GM12864 (cell line): ENCODE measurements around the gene ERRFI1.

Experiments
- DNase-seq: peaks from one replicate; pipeline ENCODE4 v3.0.0-alpha.2; 2011; ENCODE audit warnings: low read depth
- H3K4me3 ChIP-seq: 2 replicates; pipeline ENCODE4 v1.5.1; 2011; ENCODE audit warnings: mild to moderate bottlenecking, low read depth, low read length, control low read depth
- TF ChIP-seq, protein P1 (sequence below): IDR thresholded peaks from 2 replicates; pipeline ENCODE4 v1.5.1; 2011; ENCODE audit warnings: low read depth, mild to moderate bottlenecking, moderate library complexity, low read length, control low read depth, inconsistent platforms; ENCODE audit errors: missing control alignments

ERRFI1 gene

DNA sequence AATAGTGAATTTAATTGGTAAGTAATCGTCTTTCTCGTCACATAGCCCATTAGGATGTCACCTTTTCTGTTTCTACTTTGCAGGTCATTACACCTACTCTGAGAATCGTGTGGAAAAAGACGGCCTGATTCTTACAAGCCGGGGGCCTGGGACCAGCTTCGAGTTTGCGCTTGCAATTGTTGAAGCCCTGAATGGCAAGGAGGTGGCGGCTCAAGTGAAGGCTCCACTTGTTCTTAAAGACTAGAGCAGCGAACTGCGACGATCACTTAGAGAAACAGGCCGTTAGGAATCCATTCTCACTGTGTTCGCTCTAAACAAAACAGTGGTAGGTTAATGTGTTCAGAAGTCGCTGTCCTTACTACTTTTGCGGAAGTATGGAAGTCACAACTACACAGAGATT, 41.3 kb downstream of the ERRFI1 start:
- TF ChIP-seq, protein P1, sequence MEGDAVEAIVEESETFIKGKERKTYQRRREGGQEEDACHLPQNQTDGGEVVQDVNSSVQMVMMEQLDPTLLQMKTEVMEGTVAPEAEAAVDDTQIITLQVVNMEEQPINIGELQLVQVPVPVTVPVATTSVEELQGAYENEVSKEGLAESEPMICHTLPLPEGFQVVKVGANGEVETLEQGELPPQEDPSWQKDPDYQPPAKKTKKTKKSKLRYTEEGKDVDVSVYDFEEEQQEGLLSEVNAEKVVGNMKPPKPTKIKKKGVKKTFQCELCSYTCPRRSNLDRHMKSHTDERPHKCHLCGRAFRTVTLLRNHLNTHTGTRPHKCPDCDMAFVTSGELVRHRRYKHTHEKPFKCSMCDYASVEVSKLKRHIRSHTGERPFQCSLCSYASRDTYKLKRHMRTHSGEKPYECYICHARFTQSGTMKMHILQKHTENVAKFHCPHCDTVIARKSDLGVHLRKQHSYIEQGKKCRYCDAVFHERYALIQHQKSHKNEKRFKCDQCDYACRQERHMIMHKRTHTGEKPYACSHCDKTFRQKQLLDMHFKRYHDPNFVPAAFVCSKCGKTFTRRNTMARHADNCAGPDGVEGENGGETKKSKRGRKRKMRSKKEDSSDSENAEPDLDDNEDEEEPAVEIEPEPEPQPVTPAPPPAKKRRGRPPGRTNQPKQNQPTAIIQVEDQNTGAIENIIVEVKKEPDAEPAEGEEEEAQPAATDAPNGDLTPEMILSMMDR = no peak
- DNase-seq = no peak
- H3K4me3 ChIP-seq = no peak overlapping the region

GRCh38 chr1:7983086-7983778, 42.9 kb downstream of the ERRFI1 start:
- DNase-seq = no peak
- TF ChIP-seq, protein P1 = no peak
- no peak overlapping the region for H3K4me3 ChIP-seq

GRCh38 chr1:7980984-7981383, 45.1 kb downstream of the ERRFI1 start:
- TF ChIP-seq, protein P1 = no peak
- DNase-seq = no peak
- H3K4me3 ChIP-seq = no peak overlapping the region

GRCh38 chr1:7975212-7975865, 50.8 kb downstream of the ERRFI1 start:
- no peak overlapping the region for H3K4me3 ChIP-seq
- TF ChIP-seq, protein P1 = peak; percentile 85
- no peak for DNase-seq

- TF ChIP-seq, protein P1 = no peak
- no peak overlapping the region for H3K4me3 ChIP-seq
- no peak for DNase-seq
Measured at GRCh38 chr1:7973086-7973485, 53.0 kb downstream of the ERRFI1 start.

- no peak overlapping the region for H3K4me3 ChIP-seq
- TF ChIP-seq, protein P1 = no peak
- no peak for DNase-seq
Measured at GRCh38 chr1:7972285-7972684, 53.8 kb downstream of the ERRFI1 start.

DNA sequence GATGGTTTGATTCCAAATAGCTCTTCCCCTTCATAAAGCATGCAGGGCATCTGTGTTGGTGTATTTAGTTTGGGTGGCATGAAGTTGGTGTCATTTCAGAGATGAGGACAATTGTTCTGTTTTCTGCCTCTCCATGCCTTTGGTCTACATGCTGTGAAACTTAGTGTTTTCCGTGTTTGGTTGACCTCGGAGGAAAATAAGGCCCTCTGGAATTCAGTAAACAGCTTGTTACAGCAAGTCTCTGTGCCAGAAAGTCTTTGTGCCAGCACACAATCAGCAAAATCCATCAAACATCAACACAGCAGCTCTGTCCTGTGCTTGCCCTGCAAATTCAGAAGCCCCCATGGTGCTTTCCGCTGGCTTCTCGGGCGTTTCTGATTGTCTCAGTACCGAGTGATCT, 55.1 kb downstream of the ERRFI1 start:
- no peak for DNase-seq
- TF ChIP-seq, protein P1 = no peak

More for the DNA sequence above, 55.1 kb downstream of the ERRFI1 start:
- no peak overlapping the region for H3K4me3 ChIP-seq
